GM19351 (cell line): ENCODE results near the gene MLLT10.

Experiments
- ATAC-seq: cut with Tn5 transposase; IDR thresholded peaks from one replicate; pipeline ENCODE4 v1.9.1; 2021; ENCODE audit warnings: mild to moderate bottlenecking, moderate library complexity; ENCODE audit not compliant: unreplicated experiment

MLLT10 gene

DNA sequence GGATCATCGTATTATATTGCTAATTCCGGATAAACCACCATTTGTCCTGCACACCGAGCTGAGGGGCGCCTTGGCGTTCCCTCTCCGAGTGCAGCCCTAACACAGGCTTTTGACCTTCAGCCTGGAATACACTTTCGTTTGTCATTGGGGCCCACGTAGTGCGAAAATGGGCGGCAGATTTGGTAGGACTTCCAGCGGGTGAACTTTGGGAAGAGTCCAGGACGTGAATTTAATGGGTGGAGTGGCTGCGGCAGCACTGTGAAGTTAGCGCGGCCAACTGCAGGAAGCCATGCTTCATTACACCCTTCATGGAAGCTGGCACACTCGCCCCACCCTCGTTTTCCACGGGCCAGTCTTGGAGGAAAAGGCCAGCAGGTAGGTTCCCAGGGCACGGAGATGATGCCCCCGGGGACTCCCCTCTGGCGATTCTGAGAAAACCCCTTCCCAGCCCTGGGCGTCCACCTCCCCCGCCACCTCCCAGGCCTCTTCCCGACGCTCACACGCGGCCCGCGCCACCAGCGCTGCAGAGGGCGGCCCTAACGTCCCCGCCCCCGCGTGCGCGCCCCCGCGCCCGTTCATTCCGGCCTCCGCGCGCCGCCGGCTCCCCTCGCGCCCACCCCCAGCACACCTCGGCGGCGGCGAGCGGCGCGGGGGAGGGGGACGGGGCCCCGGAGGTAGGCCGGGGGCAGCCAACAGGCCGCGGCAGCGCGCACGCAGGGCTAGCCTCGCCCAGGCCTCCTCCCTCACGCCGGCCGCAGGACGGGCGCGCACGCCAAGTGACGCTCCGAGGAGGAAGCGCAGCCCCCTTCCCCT is at the start of gene MLLT10:
MLLT10 (plus strand) TSS at position 766 of the 813 bp plus-strand sequence. CDS start 413 bp downstream, outside the sequence.
- ATAC-seq: peak; percentile 81

GRCh38 chr10:21487416-21488180 is 46.4 kb upstream of the MLLT10 start:
- no peak for ATAC-seq

DNA sequence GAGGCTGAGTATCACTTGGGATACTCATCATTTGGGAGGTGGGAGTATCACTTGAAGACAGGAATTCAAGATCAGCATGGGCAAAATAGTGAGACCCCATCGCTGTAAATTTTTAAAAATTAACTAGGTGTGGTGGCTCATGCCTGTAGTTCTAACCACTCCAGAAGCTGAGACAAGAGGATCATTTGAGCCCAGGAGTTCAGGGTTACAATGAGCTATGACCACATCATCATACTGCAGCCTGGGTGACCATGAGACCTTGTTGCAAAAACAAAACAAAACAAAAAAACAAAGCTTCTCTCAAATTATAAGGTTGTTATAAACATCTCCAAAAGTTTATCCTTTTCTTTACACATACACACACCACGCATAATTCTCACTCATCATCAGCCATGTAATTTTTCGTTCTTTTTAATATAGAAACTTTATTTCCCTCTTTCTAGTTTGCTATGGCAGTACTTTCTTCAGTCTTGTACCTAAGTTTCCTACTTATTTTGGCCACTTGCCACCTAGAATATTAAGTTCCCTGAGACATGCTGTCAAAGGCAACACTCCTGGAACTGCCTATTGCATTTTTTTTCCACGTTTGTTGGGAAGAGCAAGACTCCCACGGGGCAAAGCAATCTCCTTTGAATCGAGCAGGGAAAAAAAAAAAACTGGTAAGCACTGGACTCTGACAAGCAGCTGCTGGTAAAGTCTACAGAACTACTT is 45.6 kb upstream of the MLLT10 start:
- no peak for ATAC-seq

- ATAC-seq: no peak
Observed at GRCh38 chr10:21488957-21489446, 45.0 kb upstream of the MLLT10 start.

- ATAC-seq: no peak
Observed at GRCh38 chr10:21490028-21490710, 43.9 kb upstream of the MLLT10 start.

DNA sequence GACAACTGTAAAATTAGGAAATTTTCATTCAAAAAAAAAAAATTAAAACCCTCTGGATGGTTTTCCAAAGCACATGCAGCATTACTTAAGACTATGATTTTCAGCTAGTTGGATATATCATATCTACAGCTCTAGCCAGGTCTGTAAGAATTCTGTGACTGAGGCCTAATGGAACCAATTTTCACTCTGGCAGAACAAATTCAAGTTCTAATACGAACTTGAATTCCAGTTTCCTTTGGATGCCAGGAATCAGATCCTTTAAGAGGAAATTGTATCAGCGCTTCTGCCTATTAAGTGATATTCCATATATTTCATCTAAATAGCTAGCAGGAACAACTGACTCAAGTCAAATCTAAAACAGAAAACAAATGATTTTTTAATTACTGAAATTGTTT is 43.3 kb upstream of the MLLT10 start:
- no peak for ATAC-seq

GRCh38 chr10:21492421-21492820 is 41.6 kb upstream of the MLLT10 start:
- ATAC-seq: no peak

- no peak for ATAC-seq
Observed at GRCh38 chr10:21493784-21494183, 40.2 kb upstream of the MLLT10 start.

DNA sequence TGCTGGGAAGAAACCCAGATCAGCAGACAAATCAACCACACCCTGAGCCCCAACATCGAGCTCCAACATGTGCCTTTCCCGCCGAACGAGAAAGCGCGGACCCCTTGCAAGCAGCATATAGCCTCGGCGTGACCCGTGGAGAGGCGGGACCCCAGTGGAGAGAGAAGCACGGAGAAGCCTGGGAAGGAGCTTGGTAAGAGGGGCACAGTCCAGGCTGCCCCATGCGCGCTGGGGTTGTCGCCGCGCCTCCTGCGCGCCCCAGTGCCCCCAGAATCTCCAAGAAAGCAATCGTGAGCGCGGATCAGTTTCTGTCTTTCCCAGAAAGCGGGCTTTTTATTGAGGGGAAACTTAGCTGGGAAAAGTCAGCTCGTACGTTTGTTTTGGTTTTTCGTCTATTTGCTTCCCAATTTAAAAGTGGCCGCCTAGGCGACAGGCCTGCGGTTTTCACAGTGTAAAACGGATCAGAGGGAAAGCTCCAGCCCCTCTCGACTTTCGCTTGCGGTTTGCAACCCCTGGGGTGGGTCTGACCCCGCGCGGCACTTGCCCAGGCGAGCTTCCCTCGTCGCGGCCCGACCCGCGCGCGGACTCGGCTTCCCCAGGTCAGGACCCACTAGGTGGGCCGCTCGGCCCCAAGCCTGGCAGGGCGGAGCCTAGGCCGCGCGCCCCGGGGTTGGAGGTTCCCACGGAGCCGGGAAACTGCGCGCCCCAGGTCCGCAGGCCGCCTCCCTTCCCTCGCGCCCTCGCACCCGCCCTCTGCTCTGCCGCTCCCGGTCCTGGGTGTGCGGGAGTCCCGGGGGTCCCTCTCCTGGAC is 39.6 kb upstream of the MLLT10 start:
- no peak for ATAC-seq

GRCh38 chr10:21495002-21495751 is 38.9 kb upstream of the MLLT10 start:
- peak; percentile 6 for ATAC-seq

- peak; percentile 73 for ATAC-seq
Observed at GRCh38 chr10:21495752-21496342, 38.2 kb upstream of the MLLT10 start.

GRCh38 chr10:21496343-21497176 is 37.5 kb upstream of the MLLT10 start:
- ATAC-seq: peak; percentile 60

DNA sequence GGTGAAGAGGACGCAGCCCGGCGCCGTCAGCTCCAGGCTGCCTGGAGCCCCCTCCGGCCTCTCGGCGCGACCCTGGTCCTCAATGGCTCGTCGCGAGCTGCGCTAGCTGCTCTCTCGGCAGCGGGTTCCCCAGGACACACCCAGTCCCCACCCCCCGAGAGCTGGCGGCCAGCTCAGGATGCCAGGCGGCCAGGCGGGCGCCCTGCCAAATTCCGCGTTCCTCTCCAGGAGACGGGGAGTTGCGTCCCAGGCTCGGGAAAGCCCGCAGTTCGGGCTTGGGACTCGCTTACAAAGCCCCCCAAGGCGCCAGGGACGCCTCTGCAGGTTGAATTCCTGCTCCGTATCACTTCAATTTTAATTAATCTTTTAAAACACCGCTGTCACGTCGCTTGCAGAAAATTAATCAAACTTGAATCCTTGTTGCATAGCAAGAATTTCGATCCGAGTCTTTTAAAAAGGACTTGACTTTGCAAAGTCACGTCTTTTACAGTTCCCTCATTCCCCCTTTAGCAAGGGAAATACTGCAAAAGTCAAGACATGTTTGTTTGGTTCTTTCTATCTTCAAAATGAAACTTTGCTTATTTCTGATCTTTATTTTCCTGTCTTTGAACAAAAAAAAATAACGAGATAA is 36.7 kb upstream of the MLLT10 start:
- no peak for ATAC-seq

DNA sequence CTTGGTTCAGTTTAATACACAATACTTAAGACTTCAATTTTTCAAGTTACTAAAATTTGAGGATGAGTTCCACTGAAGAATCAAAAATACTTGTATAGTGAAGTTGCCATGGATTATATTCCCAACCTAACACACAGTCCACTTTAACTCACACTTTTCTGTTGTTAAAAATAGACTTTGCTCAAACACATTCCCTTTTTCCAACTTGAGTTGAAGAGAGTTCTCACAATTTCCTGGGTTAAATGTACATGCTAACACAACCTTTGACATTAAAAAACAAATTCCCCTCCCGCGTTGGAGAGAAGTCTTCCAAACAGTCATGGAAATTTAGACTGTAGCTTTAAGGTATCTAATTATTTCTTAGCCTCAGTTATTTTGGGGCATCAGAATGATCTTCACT is 35.7 kb upstream of the MLLT10 start:
- no peak for ATAC-seq

- ATAC-seq: no peak
Observed at GRCh38 chr10:21498986-21499385, 35.0 kb upstream of the MLLT10 start.

DNA sequence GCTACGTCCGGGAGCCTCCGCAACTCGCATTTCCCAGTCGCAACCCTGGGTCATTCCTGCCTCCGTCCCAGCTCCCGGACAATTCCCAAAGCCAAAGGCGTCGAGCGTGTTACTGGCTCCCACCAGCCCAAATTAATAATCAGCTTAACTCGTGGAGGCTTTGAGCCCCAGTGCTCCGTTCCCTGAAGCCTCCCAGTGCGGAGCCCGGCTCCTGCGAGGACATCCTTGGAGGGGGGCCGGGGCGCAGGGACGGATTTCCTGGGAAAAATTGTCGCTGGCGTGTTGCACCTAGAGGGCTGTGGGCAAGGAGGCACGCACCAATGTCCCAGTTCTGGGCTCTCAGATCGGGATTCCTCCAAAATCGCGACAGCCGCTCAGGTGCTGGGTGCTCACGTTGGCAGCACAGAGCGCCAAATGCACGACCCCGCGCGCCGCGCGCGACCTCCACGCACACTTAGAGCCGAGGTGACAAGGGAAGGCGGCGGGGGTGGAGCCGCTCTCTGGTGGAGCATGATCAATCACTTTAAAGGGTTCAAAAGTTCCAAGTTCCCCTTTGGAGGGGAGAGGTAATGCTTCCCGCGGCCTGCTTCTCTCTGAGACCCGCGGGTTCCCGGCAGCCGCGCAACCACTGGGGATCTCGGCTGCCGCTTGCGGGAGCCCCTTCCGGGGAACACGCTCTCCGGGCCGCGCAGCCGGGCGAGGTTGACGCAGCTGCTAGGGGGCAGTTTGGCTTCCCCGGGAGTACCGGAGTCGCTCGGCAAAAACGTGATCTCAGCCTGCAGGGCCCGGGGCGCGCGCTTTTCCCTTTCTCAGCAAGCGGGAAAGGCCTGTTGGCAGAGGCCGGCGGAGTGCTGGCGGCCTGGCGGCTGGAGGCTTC is 34.1 kb upstream of the MLLT10 start:
- ATAC-seq: no peak

DNA sequence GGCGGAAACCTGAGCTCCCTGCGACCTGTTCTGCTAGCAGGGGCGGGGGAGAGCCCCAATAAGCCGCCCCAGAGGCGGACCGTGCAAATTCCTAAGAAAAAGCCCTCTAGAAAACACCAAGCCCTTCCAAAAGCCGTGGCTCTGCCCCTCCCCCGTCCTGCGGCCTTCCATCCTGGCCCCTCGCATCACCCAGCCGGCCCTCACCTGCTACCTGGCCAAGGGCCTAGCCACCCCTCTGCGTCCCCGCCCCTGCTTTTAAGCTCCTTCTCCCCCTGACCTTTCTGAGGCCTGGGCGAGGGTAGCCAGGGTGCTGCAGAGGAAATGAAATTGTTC is 33.5 kb upstream of the MLLT10 start:
- ATAC-seq: no peak
